Measurements from ENCODE around the gene IMPG2.

Gene IMPG2

GRCh38 chr3:101183151-101183550 is 137.2 kb downstream of the IMPG2 start:
- DNase-seq (ENCODE audit: low read depth in 2 of 2), result no peak

- no peak for DNase-seq (ENCODE audit: low read depth in 2 of 2)
These were observed 137.6 kb downstream of the IMPG2 start for GRCh38 chr3:101182734-101183133.

- no peak for DNase-seq (ENCODE audit: low read depth in 2 of 2)
These were observed 138.6 kb downstream of the IMPG2 start for GRCh38 chr3:101181801-101182200.

GRCh38 chr3:101179637-101180036 is 140.7 kb downstream of the IMPG2 start:
- no peak for DNase-seq (ENCODE audit: low read depth in 2 of 2)

- DNase-seq (ENCODE audit: low read depth in 2 of 2), result no peak
These were observed 142.8 kb downstream of the IMPG2 start for GRCh38 chr3:101177577-101177976.
